ENCODE data around the gene NUCB2. TPM values are rescaled to one million over a fixed set of nuclear protein-coding genes. Genes with fewer than 3 reads are reported as not detected.

Gene NUCB2
- total RNA-seq, 1 donor = 109 TPM

- H3K36me3 ChIP-seq (ENCODE audit: insufficient read depth, low read length) = peaks cover 24% of the 10 kb centered on the region
- no peak overlapping the region for H3K27ac ChIP-seq (ENCODE audit: low read depth, low read length)
- TF ChIP-seq CTCF (IDR thresholded peaks at IDR 0.05; ENCODE audit: extremely low read depth, low read depth, low read length) = no peak
Measured at GRCh38 chr11:17375547-17375946, 99.0 kb downstream of the NUCB2 start.

GRCh38 chr11:17376493-17376892 is 100.0 kb downstream of the NUCB2 start:
- no peak overlapping the region for H2AFZ ChIP-seq (ENCODE audit: low read length)
- peaks cover 13% of the 10 kb centered on the region for H3K9me3 ChIP-seq (ENCODE audit: low read depth, low read length)
- no peaks in the 10 kb centered on the region for H3K79me2 ChIP-seq (ENCODE audit: insufficient read depth, low read length)
- no peaks in the 10 kb centered on the region for H3K27me3 ChIP-seq (ENCODE audit: insufficient read depth, low read length)
- no peaks in the 10 kb centered on the region for H4K20me1 ChIP-seq (ENCODE audit: insufficient read depth, low read length)
- peaks cover 20% of the 10 kb centered on the region for H3K36me3 ChIP-seq (ENCODE audit: insufficient read depth, low read length)
- no peak for DNase-seq (ENCODE audit: insufficient read length, low spot score, missing footprints)
- H3K27ac ChIP-seq (ENCODE audit: low read depth, low read length) = no peak overlapping the region
- H3K4me3 ChIP-seq (ENCODE audit: insufficient read depth, low read length) = no peak overlapping the region
- no peak for TF ChIP-seq CTCF (IDR thresholded peaks at IDR 0.05; ENCODE audit: extremely low read depth, low read depth, low read length)
- H3K4me1 ChIP-seq (ENCODE audit: insufficient read depth, low read length) = peaks cover 6% of the 10 kb centered on the region
- no peak overlapping the region for H3K4me2 ChIP-seq (ENCODE audit: insufficient read depth, low read length)

More at GRCh38 chr11:17375547-17375946, 99.0 kb downstream of the NUCB2 start:
- Histone ChIP-seq H2AFZ (ENCODE audit: low read length) (no peak overlapping the region), H3K4me1 (ENCODE audit: insufficient read depth, low read length) (no peaks in the 10 kb centered on the region), H3K79me2 (ENCODE audit: insufficient read depth, low read length) (no peaks in the 10 kb centered on the region), H4K20me1 (ENCODE audit: insufficient read depth, low read length) (no peaks in the 10 kb centered on the region), H3K4me3 (ENCODE audit: insufficient read depth, low read length) (no peak overlapping the region), H3K4me2 (ENCODE audit: insufficient read depth, low read length) (no peak overlapping the region), H3K9me3 (ENCODE audit: low read depth, low read length) (peaks cover 18% of the 10 kb centered on the region), H3K27me3 (ENCODE audit: insufficient read depth, low read length) (no peaks in the 10 kb centered on the region)
- no peak for DNase-seq (ENCODE audit: insufficient read length, low spot score, missing footprints)

GRCh38 chr11:17378655-17379054 is 102.1 kb downstream of the NUCB2 start:
- H3K79me2 ChIP-seq (ENCODE audit: insufficient read depth, low read length) = no peaks in the 10 kb centered on the region
- peaks cover 6% of the 10 kb centered on the region for H3K4me1 ChIP-seq (ENCODE audit: insufficient read depth, low read length)
- H3K4me2 ChIP-seq (ENCODE audit: insufficient read depth, low read length) = no peak overlapping the region
- H3K4me3 ChIP-seq (ENCODE audit: insufficient read depth, low read length) = no peak overlapping the region
- TF ChIP-seq CTCF (IDR thresholded peaks at IDR 0.05; ENCODE audit: extremely low read depth, low read depth, low read length) = no peak
- no peak overlapping the region for H2AFZ ChIP-seq (ENCODE audit: low read length)
- DNase-seq (ENCODE audit: insufficient read length, low spot score, missing footprints) = no peak
- H3K27ac ChIP-seq (ENCODE audit: low read depth, low read length) = no peak overlapping the region
- no peaks in the 10 kb centered on the region for H4K20me1 ChIP-seq (ENCODE audit: insufficient read depth, low read length)
- no peaks in the 10 kb centered on the region for H3K27me3 ChIP-seq (ENCODE audit: insufficient read depth, low read length)
- no peaks in the 10 kb centered on the region for H3K9me3 ChIP-seq (ENCODE audit: low read depth, low read length)
- no peaks in the 10 kb centered on the region for H3K36me3 ChIP-seq (ENCODE audit: insufficient read depth, low read length)

GRCh38 chr11:17379383-17380180 is 103.0 kb downstream of the NUCB2 start:
- no peaks in the 10 kb centered on the region for H3K36me3 ChIP-seq (ENCODE audit: insufficient read depth, low read length)
- no peaks in the 10 kb centered on the region for H3K9me3 ChIP-seq (ENCODE audit: low read depth, low read length)
- H3K27ac ChIP-seq (ENCODE audit: low read depth, low read length) = no peak overlapping the region
- H2AFZ ChIP-seq (ENCODE audit: low read length) = no peak overlapping the region
- no peak for DNase-seq (ENCODE audit: insufficient read length, low spot score, missing footprints)
- TF ChIP-seq CTCF (IDR thresholded peaks at IDR 0.05; ENCODE audit: extremely low read depth, low read depth, low read length) = no peak
- H3K4me2 ChIP-seq (ENCODE audit: insufficient read depth, low read length) = no peak overlapping the region
- no peaks in the 10 kb centered on the region for H3K27me3 ChIP-seq (ENCODE audit: insufficient read depth, low read length)
- peaks cover 6% of the 10 kb centered on the region for H3K4me1 ChIP-seq (ENCODE audit: insufficient read depth, low read length)
- no peaks in the 10 kb centered on the region for H3K79me2 ChIP-seq (ENCODE audit: insufficient read depth, low read length)
- no peak overlapping the region for H3K4me3 ChIP-seq (ENCODE audit: insufficient read depth, low read length)
- H4K20me1 ChIP-seq (ENCODE audit: insufficient read depth, low read length) = peaks cover 2% of the 10 kb centered on the region

All from osteoblast (primary cell).